Stimulated activated naive CD8-positive, alpha-beta T cell treated with anti-CD3 and anti-CD28 coated beads, Interleukin-15, Interleukin-2, amounts not matched to agents 100 ng/mL and 50 ng/mL, for 24 hours (primary cell): ENCODE results near the gene PBRM1.
"Not testable (repeated sequence)": the region's sequence is repeated elsewhere in the genome, so short reads cannot be mapped to it uniquely, and the experiment has no call there.

Source experiments
- H3K27ac Mint-ChIP-seq: one replicate; pipeline ENCODE4 v1.8.0; 2021; ENCODE audit warnings: mild to moderate bottlenecking, mixed read lengths
- H3K27me3 Mint-ChIP-seq: one replicate; pipeline ENCODE4 v1.8.0; 2021; ENCODE audit warnings: mixed read lengths
- H3K36me3 Mint-ChIP-seq: one replicate; pipeline ENCODE4 v1.8.0; 2021; ENCODE audit warnings: low read depth, mixed read lengths
- H3K4me1 Mint-ChIP-seq: one replicate; pipeline ENCODE4 v1.8.0; 2021; ENCODE audit warnings: low read depth, mixed read lengths
- H3K4me3 Mint-ChIP-seq: one replicate; pipeline ENCODE4 v1.8.0; 2021; ENCODE audit warnings: mild to moderate bottlenecking, mixed read lengths
- H3K9me3 Mint-ChIP-seq: one replicate; pipeline ENCODE4 v1.8.0; 2021; ENCODE audit warnings: mixed read lengths

PBRM1 gene

DNA sequence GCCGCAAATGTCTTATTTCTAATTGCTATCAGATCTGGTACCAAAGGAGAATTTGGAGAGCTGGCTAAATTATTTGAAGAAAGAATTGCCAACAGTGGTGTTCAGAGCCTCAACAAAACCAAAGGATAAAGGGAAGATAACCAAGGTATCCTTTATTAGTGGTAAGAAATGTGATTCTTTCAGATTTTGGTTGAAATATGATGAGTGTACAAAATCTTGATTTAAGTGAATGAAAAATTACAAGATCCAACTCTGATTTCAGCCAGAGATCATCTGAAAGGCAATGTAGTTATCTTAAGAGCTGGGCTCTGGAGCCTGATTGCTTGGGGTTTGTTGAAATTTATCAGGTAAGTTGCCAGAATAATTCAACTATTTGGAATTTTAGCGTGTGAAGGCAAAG, 4.8 kb upstream of the PBRM1 start:
- no peaks in the 10 kb centered on the region for H3K9me3 Mint-ChIP-seq
- peaks cover 84% of the 10 kb centered on the region for H3K4me1 Mint-ChIP-seq
- H3K27ac Mint-ChIP-seq = peak overlapping the region; percentile 13
- no peaks in the 10 kb centered on the region for H3K27me3 Mint-ChIP-seq
- peaks cover 95% of the 10 kb centered on the region for H3K36me3 Mint-ChIP-seq
- peak overlapping the region; percentile 45 for H3K4me3 Mint-ChIP-seq

DNA sequence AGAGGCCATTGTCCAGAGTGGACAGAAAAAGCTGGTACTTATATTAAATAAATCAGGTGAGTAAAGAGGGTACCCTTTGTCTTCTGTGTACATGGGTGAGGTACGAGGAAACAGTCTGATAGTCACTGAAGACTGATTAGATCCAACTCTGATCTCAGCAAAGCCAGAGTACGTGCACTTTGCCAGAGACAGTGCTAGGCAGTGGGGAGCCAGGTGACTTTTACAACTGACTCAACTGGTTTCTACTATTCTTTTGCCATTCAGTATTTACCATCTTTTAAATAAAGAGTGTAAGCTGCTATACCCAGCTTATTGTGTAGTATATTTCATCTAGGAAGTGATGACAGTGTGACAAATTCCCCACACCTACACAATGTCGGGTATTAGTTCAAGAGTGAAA, 3.4 kb upstream of the PBRM1 start:
- Mint-ChIP-seq H3K4me1 (peaks cover 82% of the 10 kb centered on the region), H3K4me3 (peak overlapping the region; percentile 100), H3K36me3 (peaks cover 86% of the 10 kb centered on the region), H3K27me3 (no peaks in the 10 kb centered on the region), H3K9me3 (no peaks in the 10 kb centered on the region), H3K27ac (peak overlapping the region; percentile 100)

DNA sequence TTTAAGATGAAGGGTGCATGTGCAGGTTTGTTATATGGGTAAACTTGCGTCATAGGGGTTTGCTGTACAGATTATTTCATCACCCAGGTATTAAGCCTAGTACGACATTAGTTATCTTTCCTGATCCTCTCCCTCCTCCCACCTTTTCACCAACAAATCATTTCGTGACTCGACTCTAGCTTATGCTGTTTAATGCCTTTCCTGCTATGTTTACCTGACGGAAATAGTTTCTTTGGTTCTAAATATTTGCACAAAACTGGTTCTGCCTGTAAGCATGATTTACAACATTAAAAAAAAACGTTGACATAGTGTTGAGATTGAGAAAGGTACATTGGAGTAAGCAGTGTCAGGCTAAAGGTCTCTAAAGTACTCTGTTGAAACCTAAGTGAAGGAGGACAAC, 2.6 kb upstream of the PBRM1 start:
- Mint-ChIP-seq H3K9me3 (no peaks in the 10 kb centered on the region), H3K4me3 (peak overlapping the region; percentile 100), H3K4me1 (peaks cover 85% of the 10 kb centered on the region), H3K36me3 (peaks cover 77% of the 10 kb centered on the region), H3K27me3 (no peaks in the 10 kb centered on the region), H3K27ac (peak overlapping the region; percentile 100)

DNA sequence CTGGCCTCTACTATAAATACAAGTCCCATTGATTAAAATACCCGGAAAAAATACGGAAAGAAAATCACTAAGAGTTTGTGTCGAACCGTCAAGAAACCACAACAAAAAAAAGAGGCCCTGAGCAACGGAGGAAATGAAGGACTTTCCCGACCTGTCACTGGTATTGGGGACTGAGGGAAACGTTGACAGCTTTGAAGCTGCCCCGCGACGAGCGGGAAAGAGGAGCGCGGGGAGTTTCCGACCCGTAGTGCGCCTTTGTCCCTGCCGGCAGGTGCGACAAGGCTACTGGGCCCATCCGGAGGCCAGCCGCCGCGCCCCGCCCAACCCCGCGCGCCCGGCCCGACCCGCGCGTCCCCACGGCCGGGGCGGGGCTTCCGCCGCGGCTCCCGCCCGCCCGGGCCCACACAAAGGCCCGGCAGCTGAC, 416 bp downstream of the PBRM1 start:
- Mint-ChIP-seq H3K27ac (peak overlapping the region; percentile 97), H3K27me3 (no peaks in the 10 kb centered on the region)

DNA sequence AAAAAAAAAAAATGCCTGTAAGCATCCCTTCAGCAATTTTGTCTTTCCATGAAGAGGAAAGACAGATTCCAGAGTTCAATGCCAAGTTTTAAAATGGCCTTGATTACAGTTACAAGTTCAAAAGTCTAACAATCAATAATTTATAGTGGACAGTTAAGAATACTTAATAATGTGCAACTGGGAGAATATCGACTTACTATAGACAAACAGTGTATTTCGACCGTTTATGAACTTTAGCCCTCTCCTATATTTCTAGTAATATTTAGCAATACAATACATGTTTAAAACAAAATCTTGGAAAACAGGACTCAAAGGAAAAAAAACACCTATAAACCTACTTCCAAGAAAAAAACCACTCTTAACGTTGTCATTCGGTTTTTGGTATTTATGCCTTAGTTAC, 1.5 kb downstream of the PBRM1 start:
- H3K4me1 Mint-ChIP-seq = peaks cover 85% of the 10 kb centered on the region
- peak overlapping the region; percentile 95 for H3K4me3 Mint-ChIP-seq
- no peaks in the 10 kb centered on the region for H3K27me3 Mint-ChIP-seq
- peaks cover 68% of the 10 kb centered on the region for H3K36me3 Mint-ChIP-seq
- H3K27ac Mint-ChIP-seq = peak overlapping the region; percentile 97
- H3K9me3 Mint-ChIP-seq = no peaks in the 10 kb centered on the region

More for the DNA sequence above, 416 bp downstream of the PBRM1 start:
- Mint-ChIP-seq H3K4me1 (peaks cover 86% of the 10 kb centered on the region), H3K36me3 (peaks cover 68% of the 10 kb centered on the region), H3K9me3 (no peaks in the 10 kb centered on the region), H3K4me3 (peak overlapping the region; percentile 95)

DNA sequence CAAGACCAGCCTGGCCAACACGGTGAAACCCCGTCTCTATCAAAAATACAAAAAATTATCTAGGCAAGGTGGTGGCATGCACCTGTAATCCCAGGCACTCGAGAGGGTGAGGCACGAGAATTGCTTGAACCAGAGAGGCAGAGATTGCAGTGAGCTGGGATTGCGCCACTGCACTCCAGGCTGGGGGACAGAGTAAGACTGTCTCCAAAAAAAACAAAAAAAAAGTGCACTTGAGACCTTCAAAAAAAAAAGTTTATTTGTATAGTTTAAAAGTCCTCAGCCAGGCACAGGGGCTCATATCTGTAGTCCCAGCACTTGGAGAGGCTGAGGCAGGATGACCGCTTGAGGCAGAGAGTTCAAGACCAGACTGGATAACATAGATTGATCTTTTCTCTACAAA, 2.1 kb downstream of the PBRM1 start:
- Mint-ChIP-seq H3K27ac (peak overlapping the region; percentile 12), H3K27me3 (no peaks in the 10 kb centered on the region), H3K4me3 (no peak overlapping the region), H3K9me3 (no peaks in the 10 kb centered on the region), H3K36me3 (peaks cover 68% of the 10 kb centered on the region), H3K4me1 (peaks cover 84% of the 10 kb centered on the region)

DNA sequence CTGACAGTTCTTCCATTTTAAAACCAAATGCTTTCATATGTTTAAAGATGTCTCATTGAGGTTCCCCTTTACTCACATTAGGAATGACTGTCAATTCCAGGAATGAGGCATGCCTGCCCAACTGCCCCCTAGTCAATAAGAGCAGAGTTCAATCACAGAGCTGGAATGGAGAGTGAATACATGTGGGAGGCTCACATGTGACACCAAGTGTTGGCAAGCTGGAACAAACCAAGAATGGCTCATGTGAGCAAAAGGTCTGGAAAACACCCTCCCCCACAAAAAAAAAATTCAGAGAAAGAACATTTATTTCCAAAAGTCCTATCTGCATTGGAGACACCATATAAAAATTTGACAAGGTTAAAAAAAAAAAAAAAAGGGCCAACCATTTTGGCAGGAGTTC, 3.7 kb downstream of the PBRM1 start:
- Mint-ChIP-seq H3K4me3 (peak overlapping the region; percentile 59), H3K36me3 (peaks cover 62% of the 10 kb centered on the region), H3K27ac (peak overlapping the region; percentile 87), H3K27me3 (no peaks in the 10 kb centered on the region), H3K4me1 (peaks cover 68% of the 10 kb centered on the region), H3K9me3 (no peaks in the 10 kb centered on the region)

DNA sequence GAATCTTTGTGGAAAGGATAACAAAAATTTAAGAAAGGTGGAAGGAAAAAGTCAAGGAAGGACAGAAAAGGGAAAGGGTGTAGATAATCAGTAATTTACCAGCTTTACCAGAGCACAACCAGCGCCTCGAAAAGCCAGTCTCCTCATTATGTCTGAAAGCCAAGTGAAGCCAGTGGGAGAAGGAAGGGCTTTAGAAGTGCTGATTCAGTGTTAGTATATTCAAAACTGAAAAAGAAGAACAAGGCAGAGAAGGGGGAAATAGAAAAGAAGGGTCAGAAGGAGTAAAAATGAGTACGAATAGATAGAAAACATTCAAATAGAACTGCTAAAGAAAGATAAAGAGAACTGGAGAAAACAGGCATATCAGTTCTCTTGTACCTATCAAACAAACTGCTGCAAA, 4.1 kb downstream of the PBRM1 start:
- peak overlapping the region; percentile 87 for H3K27ac Mint-ChIP-seq
- H3K36me3 Mint-ChIP-seq = peaks cover 62% of the 10 kb centered on the region
- peaks cover 67% of the 10 kb centered on the region for H3K4me1 Mint-ChIP-seq
- H3K9me3 Mint-ChIP-seq = no peaks in the 10 kb centered on the region
- H3K4me3 Mint-ChIP-seq = peak overlapping the region; percentile 59
- no peaks in the 10 kb centered on the region for H3K27me3 Mint-ChIP-seq

DNA sequence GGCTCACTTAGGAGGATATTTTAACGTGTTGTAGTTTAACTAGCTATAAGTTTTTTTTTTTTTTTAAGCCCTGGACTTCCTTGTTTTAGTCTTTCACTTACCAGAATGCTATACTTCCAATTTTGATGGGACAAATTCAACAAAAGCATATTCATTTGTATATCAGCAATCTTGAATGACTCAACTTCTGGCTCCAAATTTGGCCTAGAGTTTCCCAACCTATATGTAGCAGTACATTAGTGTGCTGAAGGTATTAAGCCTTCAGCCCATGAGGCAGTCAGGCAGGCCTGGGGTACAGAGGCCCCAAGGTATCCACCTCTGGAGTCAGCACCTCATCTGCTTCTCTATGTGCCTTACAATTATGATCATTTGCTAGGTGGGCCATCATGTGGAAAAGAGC, 5.9 kb downstream of the PBRM1 start:
- no peaks in the 10 kb centered on the region for H3K9me3 Mint-ChIP-seq
- no peak overlapping the region for H3K4me3 Mint-ChIP-seq
- peaks cover 67% of the 10 kb centered on the region for H3K36me3 Mint-ChIP-seq
- peak overlapping the region; percentile 87 for H3K27ac Mint-ChIP-seq
- peaks cover 58% of the 10 kb centered on the region for H3K4me1 Mint-ChIP-seq
- H3K27me3 Mint-ChIP-seq = no peaks in the 10 kb centered on the region

DNA sequence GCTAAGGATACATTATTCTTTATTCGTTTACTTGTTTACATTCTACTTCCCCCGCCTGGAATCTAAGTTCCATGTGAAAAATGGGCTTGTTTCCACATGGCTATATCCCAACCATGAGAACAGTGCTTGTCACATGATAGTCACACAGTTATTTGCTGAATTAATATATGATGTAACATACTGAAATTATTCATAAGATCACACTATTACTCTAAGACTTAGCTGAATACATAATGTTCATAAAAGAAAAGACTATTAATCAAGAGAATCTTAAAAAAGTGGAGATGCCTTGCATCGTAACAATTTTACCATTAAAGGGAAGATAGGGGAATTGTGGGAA, 6.5 kb downstream of the PBRM1 start:
- no peaks in the 10 kb centered on the region for H3K27me3 Mint-ChIP-seq
- no peak overlapping the region for H3K4me3 Mint-ChIP-seq
- H3K27ac Mint-ChIP-seq = peak overlapping the region; percentile 64
- H3K36me3 Mint-ChIP-seq = peaks cover 62% of the 10 kb centered on the region
- no peaks in the 10 kb centered on the region for H3K9me3 Mint-ChIP-seq
- peaks cover 51% of the 10 kb centered on the region for H3K4me1 Mint-ChIP-seq

DNA sequence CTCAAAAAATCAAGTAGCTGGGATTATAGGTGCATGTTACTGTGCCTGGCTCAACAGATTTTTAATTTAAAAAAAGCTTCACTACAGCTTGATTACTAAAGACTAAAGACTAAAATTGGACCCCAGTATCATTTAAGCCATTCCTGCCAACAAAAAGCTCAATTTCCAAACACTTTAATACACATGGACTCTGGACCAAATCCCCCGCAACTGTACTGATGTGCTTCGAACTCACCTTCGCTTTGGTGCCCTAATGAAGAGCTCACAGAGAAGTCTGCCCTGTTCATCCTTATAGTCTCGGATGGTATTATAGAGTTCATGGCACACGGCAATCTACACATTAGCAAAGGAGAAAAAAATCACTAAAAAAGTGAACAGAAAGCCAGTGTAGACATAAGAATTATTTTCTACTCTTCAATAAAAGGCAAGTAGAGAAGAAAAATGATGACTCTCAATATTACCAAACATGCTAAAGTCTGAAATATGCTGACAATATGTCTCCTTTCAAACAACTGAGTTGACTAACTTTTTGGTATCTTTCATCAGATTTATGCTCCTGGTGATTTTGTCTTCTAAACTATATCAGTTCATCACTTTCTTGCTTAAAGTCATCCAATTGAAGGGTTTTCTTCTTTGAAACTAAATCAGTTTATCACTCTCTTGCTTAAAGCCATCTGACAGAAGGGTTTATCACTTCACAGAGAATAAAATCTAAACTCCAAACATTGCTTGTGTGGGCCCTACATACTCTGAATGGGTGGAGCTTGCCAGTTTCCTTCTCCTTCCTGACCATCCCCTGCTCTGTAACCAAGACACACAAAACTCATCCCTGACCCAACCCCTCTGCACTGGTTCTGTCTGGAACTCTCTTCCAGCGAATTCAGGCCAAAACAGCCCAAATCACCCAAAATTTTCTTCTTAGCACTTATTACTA, 7.2 kb downstream of the PBRM1 start:
- Mint-ChIP-seq H3K9me3 (no peaks in the 10 kb centered on the region), H3K4me1 (peaks cover 45% of the 10 kb centered on the region), H3K27me3 (no peaks in the 10 kb centered on the region), H3K27ac (peak overlapping the region; percentile 64), H3K36me3 (peaks cover 62% of the 10 kb centered on the region), H3K4me3 (no peak overlapping the region)

DNA sequence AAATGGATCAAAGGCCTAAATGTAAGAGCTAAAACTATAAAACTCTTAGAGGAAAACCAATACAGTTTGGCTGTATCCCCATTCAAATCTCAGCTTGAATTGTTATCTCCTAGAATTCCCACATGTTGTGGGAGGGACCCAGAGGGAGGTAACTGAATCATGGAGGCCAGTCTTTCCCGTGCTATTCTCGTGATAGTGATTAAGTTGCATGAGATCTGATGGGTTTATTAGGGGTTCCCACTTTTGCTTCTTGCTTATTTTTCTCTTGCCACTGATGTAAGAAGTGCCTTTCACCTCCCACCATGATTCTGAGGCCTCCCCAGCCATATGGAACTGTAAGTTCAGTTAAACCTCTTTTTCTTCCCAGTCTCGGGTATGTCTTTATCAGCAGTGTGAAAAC, 9.5 kb downstream of the PBRM1 start:
- H3K9me3 Mint-ChIP-seq = not testable (repeated sequence)

DNA sequence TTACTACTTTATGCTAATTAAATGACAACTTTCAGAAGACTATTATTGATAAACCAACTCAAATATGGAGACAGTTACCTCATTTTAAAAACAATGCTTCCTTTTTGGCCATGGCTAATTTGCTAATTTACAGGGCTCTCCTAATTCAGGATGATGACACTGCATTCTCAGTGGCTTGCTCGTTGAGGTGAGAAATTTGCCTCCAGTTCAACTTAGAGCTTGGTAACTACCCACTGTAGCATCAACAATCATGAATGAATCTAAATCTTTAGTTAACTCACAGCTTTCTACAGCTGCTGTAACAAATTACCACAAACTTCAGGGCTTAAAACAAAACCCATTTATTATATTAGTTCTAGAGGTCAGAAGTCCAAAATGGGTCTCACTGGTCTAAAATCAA, 14.0 kb downstream of the PBRM1 start:
- H3K9me3 Mint-ChIP-seq = no peaks in the 10 kb centered on the region
- H3K36me3 Mint-ChIP-seq = peaks cover 64% of the 10 kb centered on the region
- peaks cover 29% of the 10 kb centered on the region for H3K4me1 Mint-ChIP-seq
- H3K4me3 Mint-ChIP-seq = peak overlapping the region; percentile 6
- H3K27me3 Mint-ChIP-seq = no peaks in the 10 kb centered on the region
- H3K27ac Mint-ChIP-seq = peak overlapping the region; percentile 98

More for the DNA sequence above, 9.5 kb downstream of the PBRM1 start:
- not testable (repeated sequence) for H3K27me3 Mint-ChIP-seq, H3K4me3 Mint-ChIP-seq
- H3K27ac Mint-ChIP-seq = peak overlapping the region; percentile 37
- peaks cover 65% of the 10 kb centered on the region for H3K36me3 Mint-ChIP-seq
- peaks cover 37% of the 10 kb centered on the region for H3K4me1 Mint-ChIP-seq

DNA sequence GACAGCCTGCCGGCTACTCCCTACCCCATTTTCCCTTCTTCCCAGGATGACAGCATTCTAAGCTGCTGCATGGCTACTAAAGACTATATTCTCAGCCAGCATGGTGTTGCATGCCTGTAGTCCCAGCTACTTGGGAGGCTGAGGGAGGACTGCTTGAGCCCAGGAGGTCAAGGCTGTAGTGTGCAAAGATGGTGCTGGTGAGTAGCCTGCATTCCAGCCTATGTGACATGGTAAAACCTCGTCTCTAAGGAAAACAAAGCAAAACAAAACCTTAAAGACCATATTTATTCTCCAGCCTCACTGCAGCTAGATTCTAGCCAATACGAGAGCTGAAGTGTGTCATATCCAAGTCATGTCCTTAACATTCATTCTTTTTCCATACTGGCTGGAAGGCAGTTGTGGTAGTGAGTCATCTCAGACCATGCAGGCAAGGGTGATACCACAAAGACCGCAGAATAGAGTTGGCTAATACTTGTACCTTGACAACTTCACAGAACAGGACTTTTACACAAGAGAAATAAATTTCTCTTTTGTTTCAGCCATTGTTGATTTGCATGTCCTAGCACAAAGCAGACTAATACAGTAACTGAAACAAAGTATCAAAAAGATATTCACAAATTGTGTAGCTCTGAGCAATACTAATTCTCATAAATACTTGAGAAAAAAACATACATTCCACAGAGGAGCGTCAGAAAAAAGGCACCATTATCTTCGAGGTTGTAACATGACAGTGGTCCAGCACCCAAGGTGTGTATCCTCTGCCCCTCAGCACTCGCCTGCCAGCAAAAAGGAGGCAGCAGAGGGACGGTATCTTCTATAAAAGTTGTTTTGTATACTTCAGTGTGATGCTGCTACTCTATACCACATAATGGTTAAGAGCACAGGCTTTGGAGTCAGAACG, 14.8 kb downstream of the PBRM1 start:
- H3K4me1 Mint-ChIP-seq = peaks cover 29% of the 10 kb centered on the region
- peak overlapping the region; percentile 72 for H3K4me3 Mint-ChIP-seq
- no peaks in the 10 kb centered on the region for H3K27me3 Mint-ChIP-seq
- no peaks in the 10 kb centered on the region for H3K9me3 Mint-ChIP-seq
- peaks cover 58% of the 10 kb centered on the region for H3K36me3 Mint-ChIP-seq
- peak overlapping the region; percentile 98 for H3K27ac Mint-ChIP-seq

DNA sequence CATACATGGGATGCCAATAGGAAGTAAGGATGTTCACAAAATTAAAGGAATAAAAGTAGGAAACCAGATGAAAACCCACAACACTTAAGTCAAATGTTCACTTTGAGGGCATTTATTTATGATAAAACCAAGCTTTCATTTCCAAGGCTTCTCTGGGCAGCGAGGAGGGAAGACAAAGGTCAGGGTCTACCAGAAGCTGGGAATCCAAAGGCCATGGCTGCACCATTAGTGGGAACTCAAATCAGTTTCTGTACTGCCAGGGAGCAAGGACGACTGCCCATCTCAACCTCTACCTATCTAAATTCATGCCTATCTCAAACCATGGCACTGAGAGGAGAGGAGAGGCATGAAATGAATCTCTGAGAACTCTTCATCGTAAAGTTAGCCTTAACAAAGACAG, 22.6 kb downstream of the PBRM1 start:
- Mint-ChIP-seq H3K27ac (no peak overlapping the region), H3K27me3 (no peaks in the 10 kb centered on the region), H3K4me1 (no peaks in the 10 kb centered on the region), H3K9me3 (no peaks in the 10 kb centered on the region), H3K36me3 (peaks cover 61% of the 10 kb centered on the region), H3K4me3 (no peak overlapping the region)
